Thyroid gland (tissue), 4 donors: ENCODE data around the gene RARG.

Experiments
- POLR2A ChIP-seq, 2 donors: fragments of 450-650 bp; IDR thresholded peaks; one replicate each; pipeline ENCODE4 v1.6.1; 2017; ENCODE audit warnings: antibody characterized with exemption in 2 of 2, mild to moderate bottlenecking in 2 of 2, moderate library complexity in 1 of 2
- TF ChIP-seq, protein P1 (sequence below), 6 experiments: fragments of 200-600 bp in 3 of 6; fragments of 450-650 bp in 3 of 6; sonication (generic) in 3 of 6; IDR thresholded peaks; one replicate each; pipeline ENCODE4 v1.5.1; 2016 to 2019; ENCODE audit warnings: antibody characterized with exemption in 6 of 6, mild to moderate bottlenecking in 2 of 6, inconsistent platforms in 1 of 6, moderate library complexity in 1 of 6

DNA sequence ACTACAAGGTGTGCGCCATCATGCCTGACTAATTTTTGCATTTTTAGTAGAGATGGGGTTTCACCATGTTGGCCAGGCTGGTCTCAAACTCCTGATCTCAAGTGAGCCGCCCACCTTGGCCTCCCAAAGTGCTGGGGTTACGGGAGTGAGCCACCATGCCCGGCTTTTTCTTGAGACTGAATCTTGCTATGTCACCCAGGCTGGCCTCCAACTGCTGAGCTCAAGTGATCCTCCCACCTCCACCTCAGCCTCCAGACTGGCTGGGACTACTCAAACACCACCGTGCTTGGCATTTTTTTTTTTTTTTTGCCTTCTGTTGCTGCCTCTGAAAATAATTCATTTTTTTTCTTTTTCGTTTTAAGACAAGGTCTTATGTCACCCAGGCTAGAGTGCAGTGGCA is 27.9 kb upstream of the RARG start:
- TF ChIP-seq, protein P1, sequence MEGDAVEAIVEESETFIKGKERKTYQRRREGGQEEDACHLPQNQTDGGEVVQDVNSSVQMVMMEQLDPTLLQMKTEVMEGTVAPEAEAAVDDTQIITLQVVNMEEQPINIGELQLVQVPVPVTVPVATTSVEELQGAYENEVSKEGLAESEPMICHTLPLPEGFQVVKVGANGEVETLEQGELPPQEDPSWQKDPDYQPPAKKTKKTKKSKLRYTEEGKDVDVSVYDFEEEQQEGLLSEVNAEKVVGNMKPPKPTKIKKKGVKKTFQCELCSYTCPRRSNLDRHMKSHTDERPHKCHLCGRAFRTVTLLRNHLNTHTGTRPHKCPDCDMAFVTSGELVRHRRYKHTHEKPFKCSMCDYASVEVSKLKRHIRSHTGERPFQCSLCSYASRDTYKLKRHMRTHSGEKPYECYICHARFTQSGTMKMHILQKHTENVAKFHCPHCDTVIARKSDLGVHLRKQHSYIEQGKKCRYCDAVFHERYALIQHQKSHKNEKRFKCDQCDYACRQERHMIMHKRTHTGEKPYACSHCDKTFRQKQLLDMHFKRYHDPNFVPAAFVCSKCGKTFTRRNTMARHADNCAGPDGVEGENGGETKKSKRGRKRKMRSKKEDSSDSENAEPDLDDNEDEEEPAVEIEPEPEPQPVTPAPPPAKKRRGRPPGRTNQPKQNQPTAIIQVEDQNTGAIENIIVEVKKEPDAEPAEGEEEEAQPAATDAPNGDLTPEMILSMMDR (IDR thresholded peaks at IDR 0.05) = no peak
- no peak for TF ChIP-seq POLR2A (IDR thresholded peaks at IDR 0.05)
